DND-41 (cell line): Measurements from ENCODE around the gene PLEKHH1.

Source experiments
- ATAC-seq: fragments of 200-7000 bp; cut with Tn5 transposase; 3 replicates; pipeline ENCODE4 v1.9.1; 2021; ENCODE audit warnings: low read depth; ENCODE audit not compliant: insufficient read depth
- DNase-seq: peaks from one replicate; pipeline ENCODE4 v3.0.0-alpha.2; 2020
- H2AFZ ChIP-seq: 2 replicates; pipeline ENCODE4 v1.6.0; 2012; ENCODE audit warnings: low read depth, low read length
- H3K27ac ChIP-seq: 2 replicates; pipeline ENCODE4 v1.5.1; 2012; ENCODE audit warnings: low read length, inconsistent platforms
- H3K27me3 ChIP-seq: fragments of 200-600 bp; sonication (generic); 2 replicates; pipeline ENCODE4 v1.6.0; 2012; ENCODE audit warnings: low read length, mild to moderate bottlenecking, inconsistent platforms; ENCODE audit not compliant: insufficient read depth, poor library complexity
- H3K36me3 ChIP-seq: 2 replicates; pipeline ENCODE4 v1.5.1; 2012; ENCODE audit warnings: low read length, inconsistent platforms; ENCODE audit not compliant: insufficient read depth
- H3K4me1 ChIP-seq: 2 replicates; pipeline ENCODE4 v1.5.1; 2012; ENCODE audit warnings: mild to moderate bottlenecking, low read length; ENCODE audit not compliant: insufficient read depth
- H3K4me2 ChIP-seq: 2 replicates; pipeline ENCODE4 v1.6.0; 2012; ENCODE audit warnings: mild to moderate bottlenecking, moderate library complexity, low read length, inconsistent platforms; ENCODE audit not compliant: insufficient read depth
- H3K4me3 ChIP-seq, 2 experiments: fragments of 200-600 bp in 1 of 2; shearing (Covaris generic) in 1 of 2; 2 replicates each; pipeline ENCODE4 v1.5.1; 2012 to 2016; ENCODE audit warnings: inconsistent platforms in 2 of 2, low read length in 2 of 2, mild to moderate bottlenecking in 2 of 2, low read depth in 1 of 2, moderate library complexity in 1 of 2
- H3K79me2 ChIP-seq: 2 replicates; pipeline ENCODE4 v1.6.0; 2012; ENCODE audit warnings: low read length, inconsistent platforms; ENCODE audit not compliant: insufficient read depth
- H3K9ac ChIP-seq: 2 replicates; pipeline ENCODE4 v1.6.0; 2012; ENCODE audit warnings: low read depth, mild to moderate bottlenecking, inconsistent platforms, low read length, moderate library complexity
- H3K9me3 ChIP-seq: 2 replicates; pipeline ENCODE4 v1.5.1; 2012; ENCODE audit warnings: low read length, moderate library complexity, mild to moderate bottlenecking, inconsistent platforms; ENCODE audit not compliant: insufficient read depth, severe bottlenecking
- H4K20me1 ChIP-seq: 2 replicates; pipeline ENCODE4 v1.6.0; 2012; ENCODE audit warnings: low read length; ENCODE audit not compliant: insufficient read depth
- EZH2 ChIP-seq: IDR thresholded peaks from 3 replicates; pipeline ENCODE4 v1.6.1; 2012; ENCODE audit warnings: borderline replicate concordance, low read depth, mild to moderate bottlenecking, moderate library complexity, low read length, inconsistent platforms; ENCODE audit not compliant: severe bottlenecking
- TF ChIP-seq, protein P1 (sequence below): IDR thresholded peaks from 2 replicates; pipeline ENCODE4 v1.5.1; 2012; ENCODE audit warnings: borderline replicate concordance, low read length, moderate library complexity, mild to moderate bottlenecking; ENCODE audit not compliant: poor library complexity, severe bottlenecking; ENCODE audit errors: extremely low read depth

PLEKHH1 gene

DNA sequence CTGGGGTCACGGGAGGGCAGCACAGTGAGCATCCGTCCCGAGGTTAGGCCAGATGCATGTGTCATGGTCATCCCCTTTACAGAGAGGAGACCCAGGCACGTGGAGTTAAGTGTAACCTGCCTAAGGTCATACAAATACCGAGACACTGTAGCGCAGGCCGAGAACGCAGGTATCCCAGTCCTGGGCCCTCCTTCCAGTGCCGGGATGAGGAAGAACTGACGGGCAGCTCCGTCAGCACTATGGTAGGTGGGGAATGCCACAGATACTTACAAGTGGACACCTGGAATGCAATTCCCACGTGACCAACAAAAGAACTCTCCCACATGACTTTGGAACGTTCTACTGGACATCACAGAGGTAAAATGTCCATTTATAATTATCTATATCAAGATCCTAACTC, 35.9 kb upstream of the PLEKHH1 start:
- no peak overlapping the region for H2AFZ ChIP-seq
- no peaks in the 10 kb centered on the region for H3K27me3 ChIP-seq
- H3K9me3 ChIP-seq: peaks cover 17% of the 10 kb centered on the region
- H3K9ac ChIP-seq: no peak overlapping the region
- H3K4me3 ChIP-seq: no peak overlapping the region
- DNase-seq: no peak
- H4K20me1 ChIP-seq: no peaks in the 10 kb centered on the region
- no peaks in the 10 kb centered on the region for H3K79me2 ChIP-seq
- no peak overlapping the region for H3K27ac ChIP-seq
- TF ChIP-seq EZH2: no peak
- TF ChIP-seq, protein P1, sequence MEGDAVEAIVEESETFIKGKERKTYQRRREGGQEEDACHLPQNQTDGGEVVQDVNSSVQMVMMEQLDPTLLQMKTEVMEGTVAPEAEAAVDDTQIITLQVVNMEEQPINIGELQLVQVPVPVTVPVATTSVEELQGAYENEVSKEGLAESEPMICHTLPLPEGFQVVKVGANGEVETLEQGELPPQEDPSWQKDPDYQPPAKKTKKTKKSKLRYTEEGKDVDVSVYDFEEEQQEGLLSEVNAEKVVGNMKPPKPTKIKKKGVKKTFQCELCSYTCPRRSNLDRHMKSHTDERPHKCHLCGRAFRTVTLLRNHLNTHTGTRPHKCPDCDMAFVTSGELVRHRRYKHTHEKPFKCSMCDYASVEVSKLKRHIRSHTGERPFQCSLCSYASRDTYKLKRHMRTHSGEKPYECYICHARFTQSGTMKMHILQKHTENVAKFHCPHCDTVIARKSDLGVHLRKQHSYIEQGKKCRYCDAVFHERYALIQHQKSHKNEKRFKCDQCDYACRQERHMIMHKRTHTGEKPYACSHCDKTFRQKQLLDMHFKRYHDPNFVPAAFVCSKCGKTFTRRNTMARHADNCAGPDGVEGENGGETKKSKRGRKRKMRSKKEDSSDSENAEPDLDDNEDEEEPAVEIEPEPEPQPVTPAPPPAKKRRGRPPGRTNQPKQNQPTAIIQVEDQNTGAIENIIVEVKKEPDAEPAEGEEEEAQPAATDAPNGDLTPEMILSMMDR: no peak
- no peaks in the 10 kb centered on the region for H3K36me3 ChIP-seq
- H3K4me1 ChIP-seq: no peaks in the 10 kb centered on the region
- no peak for ATAC-seq
- no peak overlapping the region for H3K4me2 ChIP-seq

DNA sequence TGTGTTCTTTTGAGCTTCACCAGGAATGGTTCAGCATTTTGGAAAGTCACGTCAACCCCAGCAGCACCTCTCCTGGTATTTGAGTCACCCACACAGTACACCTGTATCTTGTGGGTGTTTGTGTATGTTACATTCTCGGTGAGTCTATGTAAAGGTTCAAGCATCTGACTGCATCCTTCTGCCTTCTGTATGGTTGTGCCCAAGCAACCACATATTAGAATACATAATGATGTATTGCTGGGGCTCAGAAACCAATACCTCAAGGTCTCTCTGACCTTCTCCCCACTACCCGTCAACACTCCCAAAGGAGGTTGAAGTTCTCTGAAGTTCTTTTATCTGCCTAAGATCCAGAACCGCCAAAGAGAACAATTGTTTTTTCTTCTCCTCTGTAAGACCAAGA, 35.4 kb upstream of the PLEKHH1 start:
- H3K4me1 ChIP-seq: no peaks in the 10 kb centered on the region
- no peak overlapping the region for H3K4me2 ChIP-seq
- peaks cover 17% of the 10 kb centered on the region for H3K9me3 ChIP-seq
- H2AFZ ChIP-seq: no peak overlapping the region
- H4K20me1 ChIP-seq: no peaks in the 10 kb centered on the region
- no peaks in the 10 kb centered on the region for H3K79me2 ChIP-seq
- DNase-seq (no peak), ATAC-seq (peak; percentile 33; the same call in 1 of the 3 replicates)
- no peaks in the 10 kb centered on the region for H3K36me3 ChIP-seq
- TF ChIP-seq, protein P1: no peak
- TF ChIP-seq EZH2: no peak
- H3K4me3 ChIP-seq: no peak overlapping the region
- H3K9ac ChIP-seq: no peak overlapping the region
- peaks cover under 1% of the 10 kb centered on the region for H3K27me3 ChIP-seq
- H3K27ac ChIP-seq: no peak overlapping the region

DNA sequence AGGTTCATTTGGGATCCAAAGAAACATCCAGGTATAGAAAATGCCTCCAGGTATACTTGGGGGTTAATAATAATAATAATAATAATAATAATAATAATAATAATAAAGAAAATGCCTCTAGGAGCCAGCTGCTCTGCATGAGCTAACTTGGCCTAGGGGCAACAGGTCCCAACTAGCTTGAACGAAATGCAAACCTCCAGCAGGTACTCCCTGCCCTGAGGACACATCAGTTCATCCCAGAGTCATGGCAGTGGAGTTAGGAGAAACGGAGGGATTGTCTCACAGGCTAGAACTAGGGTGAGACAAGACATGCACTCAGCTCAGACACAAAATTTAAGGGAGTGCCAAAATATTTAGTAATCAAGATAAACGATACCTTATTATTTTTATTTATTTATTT, 32.1 kb upstream of the PLEKHH1 start:
- Histone ChIP-seq H3K27me3 (peaks cover 6% of the 10 kb centered on the region), H3K79me2 (no peaks in the 10 kb centered on the region), H3K9ac (no peak overlapping the region), H3K4me1 (no peaks in the 10 kb centered on the region), H3K27ac (no peak overlapping the region), H4K20me1 (no peaks in the 10 kb centered on the region), H3K4me3 (no peak overlapping the region), H3K4me2 (no peak overlapping the region), H3K36me3 (no peaks in the 10 kb centered on the region), H2AFZ (no peak overlapping the region), H3K9me3 (no peaks in the 10 kb centered on the region)
- TF ChIP-seq EZH2: no peak
- TF ChIP-seq, protein P1: no peak
- DNase-seq (no peak), ATAC-seq (no peak)

DNA sequence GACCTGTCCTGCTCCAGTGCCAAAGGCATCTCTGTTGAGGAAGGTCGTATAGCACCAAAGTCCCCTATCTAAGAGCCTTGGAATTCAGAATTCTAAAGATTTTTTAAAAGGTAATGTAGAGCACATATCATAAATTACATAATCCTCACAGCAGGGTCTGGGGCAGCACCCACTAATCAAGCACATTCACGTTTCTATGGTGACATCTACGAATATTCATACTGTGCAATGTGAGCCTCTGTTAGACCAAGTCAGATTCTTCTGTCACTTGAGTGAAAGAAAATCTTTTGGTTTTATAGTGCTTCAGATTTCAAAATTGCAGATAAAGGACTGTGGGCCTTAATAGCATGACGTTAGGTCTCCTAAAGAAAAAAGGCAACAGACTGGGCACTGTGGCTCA, 31.4 kb upstream of the PLEKHH1 start:
- Histone ChIP-seq H3K27ac (no peak overlapping the region), H3K4me3 (no peak overlapping the region), H3K36me3 (no peaks in the 10 kb centered on the region), H4K20me1 (no peaks in the 10 kb centered on the region), H3K79me2 (no peaks in the 10 kb centered on the region), H2AFZ (no peak overlapping the region; the same call in 1 of the 2 replicates), H3K27me3 (peaks cover 6% of the 10 kb centered on the region), H3K4me1 (no peaks in the 10 kb centered on the region), H3K9me3 (no peaks in the 10 kb centered on the region), H3K9ac (no peak overlapping the region), H3K4me2 (no peak overlapping the region)
- DNase-seq (no peak), ATAC-seq (no peak)
- TF ChIP-seq, protein P1: no peak
- no peak for TF ChIP-seq EZH2
